H1 (cell line): ENCODE measurements around the gene PKD1L1. TPM values are rescaled to one million over a fixed set of nuclear protein-coding genes. Genes with fewer than 3 reads are reported as not detected.

Experiments
- CTCF ChIA-PET: fragments of 300-600 bp; sonication (Branson Sonifier 250); formaldehyde crosslinking; loops from one replicate; lab custom pipeline; 2021; ENCODE audit not compliant: partially characterized antibody; lab: Charles Lee
- POLR2A ChIA-PET: fragments of 300-600 bp; sonication (Branson Sonifier 250); formaldehyde crosslinking; loops from one replicate; lab custom pipeline; 2021; ENCODE audit warnings: inconsistent platforms; ENCODE audit not compliant: partially characterized antibody; lab: Charles Lee
- DNase-seq, 2 experiments: peaks; one replicate each; pipeline versions ENCODE4 v3.0.0 to v3.0.0-alpha.2; 2010 to 2022; ENCODE audit warnings: low spot score in 2 of 2, low read depth in 1 of 2, mixed read lengths in 1 of 2
- FAIRE-seq: peaks from 2 replicates; lab custom pipeline; 2011; peaks lifted over from hg19 to GRCh38; lab: Jason Lieb, UNC
- H2AFZ ChIP-seq: 2 replicates; pipeline ENCODE4 v1.8.1; 2012; ENCODE audit warnings: low read length, inconsistent platforms
- H2AK5ac ChIP-seq: 2 replicates; pipeline ENCODE4 v1.6.1; 2013; ENCODE audit warnings: low read depth, low read length
- H2BK120ac ChIP-seq: replicated peaks from 2 replicates; pipeline ENCODE3; 2013; ENCODE audit warnings: low read depth, low read length, inconsistent platforms
- H2BK12ac ChIP-seq: 2 replicates; pipeline ENCODE4 v1.6.1; 2013; ENCODE audit warnings: low read depth, low read length
- H2BK15ac ChIP-seq: 2 replicates; pipeline ENCODE4 v1.6.1; 2013; ENCODE audit warnings: low read length
- H2BK20ac ChIP-seq: 2 replicates; pipeline ENCODE4 v1.6.1; 2013; ENCODE audit warnings: low read length
- H2BK5ac ChIP-seq: 2 replicates; pipeline ENCODE4 v1.6.1; 2013; ENCODE audit warnings: low read depth, low read length
- H3K14ac ChIP-seq: 2 replicates; pipeline ENCODE4 v1.6.1; 2013; ENCODE audit warnings: inconsistent platforms; ENCODE audit not compliant: insufficient read length
- H3K18ac ChIP-seq: 2 replicates; pipeline ENCODE4 v1.6.1; 2013; ENCODE audit warnings: low read length; ENCODE audit errors: extremely low read depth
- H3K23ac ChIP-seq: 2 replicates; pipeline ENCODE4 v1.6.1; 2013; ENCODE audit warnings: inconsistent platforms; ENCODE audit not compliant: insufficient read length
- H3K23me2 ChIP-seq: 2 replicates; pipeline ENCODE4 v1.6.1; 2013; ENCODE audit warnings: low read depth, low read length
- H3K27ac ChIP-seq: 2 replicates; pipeline ENCODE4 v1.6.1; 2011; ENCODE audit warnings: low read depth, low read length, inconsistent platforms
- H3K27me3 ChIP-seq, 4 experiments: replicated peaks in 1 of 4; 1 replicate in 1 of 4; 2 replicates in 3 of 4; pipeline versions ENCODE4 v1.6.1 to v1.8.1; 2011 to 2013; ENCODE audit warnings: low read length in 3 of 4, mild to moderate bottlenecking in 3 of 4, inconsistent platforms in 2 of 4, mixed read lengths in 2 of 4, moderate library complexity in 1 of 4; ENCODE audit not compliant: control insufficient read depth in 3 of 4, insufficient read depth in 3 of 4; ENCODE audit errors: extremely low read depth in 1 of 4
- H3K36me3 ChIP-seq, 4 experiments: 2 replicates each; pipeline versions ENCODE4 v1.6.1 to v1.8.1; 2011 to 2013; ENCODE audit warnings: mild to moderate bottlenecking in 4 of 4, low read length in 3 of 4, moderate library complexity in 2 of 4, control low read depth in 1 of 4, inconsistent platforms in 1 of 4; ENCODE audit not compliant: insufficient read depth in 4 of 4, control insufficient read depth in 2 of 4
- H3K4ac ChIP-seq: replicated peaks from 2 replicates; pipeline ENCODE3; 2013; ENCODE audit warnings: low read length, low read depth, mixed read lengths, inconsistent platforms; ENCODE audit not compliant: insufficient read length
- H3K4me1 ChIP-seq, 4 experiments: replicated peaks in 1 of 4; 1 replicate in 1 of 4; 2 replicates in 3 of 4; pipeline versions ENCODE4 v1.6.1 to v1.8.1; 2011 to 2013; ENCODE audit warnings: low read length in 3 of 4, inconsistent platforms in 2 of 4, mixed read lengths in 1 of 4; ENCODE audit not compliant: insufficient read depth in 4 of 4, control insufficient read depth in 3 of 4
- H3K4me2 ChIP-seq, 2 experiments: 2 replicates each; pipeline versions ENCODE4 v1.6.1 to v1.8.1; 2011 to 2013; ENCODE audit warnings: low read depth in 2 of 2, low read length in 2 of 2, control low read depth in 1 of 2, inconsistent platforms in 1 of 2, mild to moderate bottlenecking in 1 of 2; ENCODE audit not compliant: insufficient read depth in 1 of 2
- H3K4me3 ChIP-seq, 4 experiments: fragments of 200-600, 300-600 bp in 1 of 4; sonication (generic), shearing (Covaris generic), sonication (Bioruptor Twin) in 1 of 4; 2 replicates each; pipeline versions ENCODE4 v1.5.1 to v1.8.1; 2011 to 2016; ENCODE audit warnings: low read length in 4 of 4, low read depth in 3 of 4, control low read depth in 2 of 4, inconsistent platforms in 2 of 4, mild to moderate bottlenecking in 2 of 4, mixed read lengths in 1 of 4, moderate library complexity in 1 of 4; ENCODE audit not compliant: insufficient read depth in 2 of 4; ENCODE audit errors: extremely low read depth in 1 of 4
- H3K56ac ChIP-seq: replicated peaks from 2 replicates; pipeline ENCODE3; 2013; ENCODE audit warnings: low read depth, mild to moderate bottlenecking, mixed read lengths, low read length, inconsistent platforms; ENCODE audit not compliant: insufficient read length
- H3K79me1 ChIP-seq: 2 replicates; pipeline ENCODE4 v1.6.1; 2013; ENCODE audit warnings: low read depth, low read length, control low read depth
- H3K79me2 ChIP-seq, 2 experiments: 2 replicates each; pipeline versions ENCODE4 v1.6.1 to v1.8.1; 2012 to 2013; ENCODE audit warnings: low read length in 2 of 2, mild to moderate bottlenecking in 2 of 2, inconsistent platforms in 1 of 2; ENCODE audit not compliant: insufficient read depth in 2 of 2, control insufficient read depth in 1 of 2
- H3K9ac ChIP-seq, 4 experiments: replicated peaks in 1 of 4; 1 replicate in 1 of 4; 2 replicates in 3 of 4; pipeline versions ENCODE4 v1.6.1 to v1.8.1; 2011 to 2013; ENCODE audit warnings: low read depth in 3 of 4, low read length in 3 of 4, control low read depth in 2 of 4, mild to moderate bottlenecking in 2 of 4, moderate library complexity in 2 of 4, inconsistent platforms in 1 of 4; ENCODE audit errors: extremely low read depth in 1 of 4
- H3K9me3 ChIP-seq, 2 experiments: 2 replicates each; pipeline versions ENCODE4 v1.6.1 to v1.8.1; 2012 to 2013; ENCODE audit warnings: mild to moderate bottlenecking in 2 of 2, moderate library complexity in 2 of 2, control low read depth in 1 of 2, inconsistent platforms in 1 of 2, low read depth in 1 of 2, low read length in 1 of 2, mixed read lengths in 1 of 2; ENCODE audit not compliant: insufficient read depth in 2 of 2
- H4K20me1 ChIP-seq, 2 experiments: replicated peaks in 1 of 2; 2 replicates each; pipeline versions ENCODE3 to v1.8.1; 2011 to 2013; ENCODE audit warnings: inconsistent platforms in 2 of 2, low read length in 2 of 2, mild to moderate bottlenecking in 1 of 2; ENCODE audit not compliant: insufficient read depth in 2 of 2, control insufficient read depth in 1 of 2
- H4K5ac ChIP-seq: 2 replicates; pipeline ENCODE4 v1.6.1; 2013; ENCODE audit warnings: low read length, low read depth, mixed read lengths, inconsistent platforms; ENCODE audit not compliant: insufficient read length
- H4K8ac ChIP-seq: 2 replicates; pipeline ENCODE4 v1.8.0; 2013; ENCODE audit warnings: mild to moderate bottlenecking, moderate library complexity, low read length, inconsistent platforms; ENCODE audit not compliant: insufficient read depth; ENCODE audit errors: extremely low read depth
- H4K91ac ChIP-seq: replicated peaks from 2 replicates; pipeline ENCODE3; 2013; ENCODE audit warnings: low read length, mixed read lengths, inconsistent platforms; ENCODE audit not compliant: insufficient read length
- ASH2L ChIP-seq: fragments of 200-600, 300-600 bp; sonication (generic); IDR thresholded peaks from one replicate; pipeline ENCODE4 v1.7.1; 2017; ENCODE audit warnings: low read length
- FOSL1 ChIP-seq: IDR thresholded peaks from 2 replicates; pipeline ENCODE4 v1.6.1; 2011; ENCODE audit warnings: mild to moderate bottlenecking, low read depth, low read length, moderate library complexity; ENCODE audit not compliant: insufficient read depth
- GABPA ChIP-seq: IDR thresholded peaks from 2 replicates; pipeline ENCODE4 v1.6.1; 2011; ENCODE audit warnings: mild to moderate bottlenecking, low read length, moderate library complexity, borderline replicate concordance; ENCODE audit not compliant: insufficient read depth
- JUND ChIP-seq: IDR thresholded peaks from 2 replicates; pipeline ENCODE4 v1.6.1; 2011; ENCODE audit warnings: mild to moderate bottlenecking, improper control_type of control experiment, low read length
- RAD21 ChIP-seq, 2 experiments: IDR thresholded peaks in 1 of 2; conservative IDR thresholded peaks in 1 of 2; 2 replicates each; pipeline ENCODE4 v1.6.1; 2011; ENCODE audit warnings: low read depth in 2 of 2, low read length in 2 of 2, improper control_type of control experiment in 1 of 2, inconsistent platforms in 1 of 2, mild to moderate bottlenecking in 1 of 2, moderate library complexity in 1 of 2
- RXRA ChIP-seq: IDR thresholded peaks from 2 replicates; pipeline ENCODE4 v1.6.1; 2011; ENCODE audit warnings: low read depth, mild to moderate bottlenecking, low read length, moderate library complexity; ENCODE audit not compliant: insufficient read depth
- SP4 ChIP-seq: IDR thresholded peaks from 2 replicates; pipeline ENCODE4 v1.6.1; 2012; ENCODE audit warnings: low read length, inconsistent platforms
- TBP ChIP-seq: IDR thresholded peaks from 2 replicates; pipeline ENCODE4 v1.6.1; 2011; ENCODE audit warnings: low read depth, low read length, improper control_type of control experiment
- YY1 ChIP-seq: IDR thresholded peaks from 2 replicates; pipeline ENCODE4 v1.6.1; 2011; ENCODE audit warnings: low read depth, mild to moderate bottlenecking, low read length
- WGBS, 2 experiments: shearing (Covaris generic) in 1 of 2; methylation state at CpG; one replicate each; pipeline versions ENCODE4 v1.1.6 to v1.1.7; 2013 to 2015; ENCODE audit warnings: low lambda C conversion rate in 2 of 2, mixed read lengths in 2 of 2, inconsistent platforms in 1 of 2, low coverage in 1 of 2, missing lambda C conversion rate in 1 of 2; ENCODE audit not compliant: insufficient replicate concordance in 2 of 2, insufficient coverage in 1 of 2, insufficient read length in 1 of 2; ENCODE audit errors: extremely low coverage in 1 of 2, missing lambda C conversion rate in 1 of 2; 5-methylcytosine and 5-hydroxymethylcytosine counted together
- polyA plus RNA-seq, 7 experiments: library from polyadenylated mRNA; depleted of rRNA in 3 of 7; stranded (reverse) in 5 of 7; unstranded in 2 of 7; fragments of >200 nt in 5 of 7; fragments of 200-250 nt in 2 of 7; gene quantifications; 1 replicate in 5 of 7; 2 replicates in 1 of 7; 4 replicates in 1 of 7; pipeline versions ENCODE4 v1.2.1 to v1.2.3, GENCODE V29; 2011 to 2013; ENCODE audit warnings: missing spikeins in 2 of 7, mixed read lengths in 2 of 7
- total RNA-seq: library from RNA; stranded (reverse); fragmentation: NEBNext Ultra II Directional; extraction: Animal tissue kit (Norgen Biotek cat#: 25700); gene quantifications from 2 replicates; pipeline ENCODE4 v1.2.1, GENCODE V29; 2021
- TF ChIP-seq, protein P1 (sequence below), 3 experiments: IDR thresholded peaks; 1 replicate in 2 of 3; 2 replicates in 1 of 3; pipeline versions ENCODE4 v1.5.1 to v1.6.1; 2011; ENCODE audit warnings: low read length in 3 of 3, mild to moderate bottlenecking in 3 of 3, inconsistent platforms in 2 of 3, low read depth in 1 of 3, moderate library complexity in 1 of 3; ENCODE audit not compliant: insufficient read depth in 1 of 3; ENCODE audit errors: control extremely low read depth in 1 of 3
- TF ChIP-seq, protein P2 (sequence below): IDR thresholded peaks from 2 replicates; pipeline ENCODE4 v1.6.1; 2012; ENCODE audit warnings: inconsistent platforms

PKD1L1 gene
- total and polyA plus RNA-seq, 2 of the 8 experiments (the other 6 are each of a cell fraction or from before 2014, with no cell fraction given): 0.22 to 0.35 TPM

DNA sequence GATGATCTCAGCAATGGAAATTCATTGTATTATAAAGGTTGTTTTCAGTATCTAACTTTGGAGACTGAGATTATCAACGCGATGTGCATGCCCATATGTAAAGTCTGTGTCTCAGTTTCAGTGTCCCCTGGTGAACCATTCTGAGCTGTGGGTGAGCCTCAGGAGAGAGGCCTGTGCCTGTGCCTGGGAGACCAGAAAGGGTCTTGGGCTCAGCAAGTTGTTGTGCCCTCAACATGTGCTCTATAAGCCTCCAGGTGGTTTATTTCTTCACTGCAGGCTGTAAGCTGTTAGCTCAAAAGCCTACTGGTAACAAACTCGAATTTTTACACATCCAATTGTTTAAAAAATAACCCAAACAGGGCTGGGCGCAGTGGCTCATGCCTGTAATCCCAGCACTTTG lies 151.9 kb downstream of the PKD1L1 start:
- Histone ChIP-seq H3K4me2 (no peak overlapping the region), H4K8ac (no peak overlapping the region), H3K36me3 (no peaks in the 10 kb centered on the region), H4K5ac (no peak overlapping the region), H3K9me3 (no peaks in the 10 kb centered on the region), H3K4me1 (no peaks in the 10 kb centered on the region), H4K20me1 (no peaks in the 10 kb centered on the region), H2BK120ac (no peak overlapping the region), H3K27ac (no peak overlapping the region), H2BK20ac (no peak overlapping the region), H2AK5ac (no peak overlapping the region), H3K79me1 (no peaks in the 10 kb centered on the region), H2AFZ (no peak overlapping the region), H4K91ac (no peak overlapping the region), H3K4me3 (no peak overlapping the region), H2BK5ac (no peak overlapping the region), H3K9ac (no peak overlapping the region), H3K18ac (no peak overlapping the region), H3K79me2 (no peaks in the 10 kb centered on the region), H3K4ac (no peak overlapping the region), H3K27me3 (no peaks in the 10 kb centered on the region), H3K14ac (no peak overlapping the region), H2BK12ac (no peak overlapping the region), H3K23ac (no peak overlapping the region), H2BK15ac (no peak overlapping the region), H3K23me2 (no peaks in the 10 kb centered on the region), H3K56ac (no peak overlapping the region)
- ChIA-PET POLR2A (no interaction called here), CTCF (interaction anchor here (0.9 to 1.9 kb wide), 9 partner anchors 9 to 175 kb away, joined by 3 to 6 read pairs (median 4); no protein-coding TSS in a partner anchor)
- no peak for DNase-seq
- 88% methylated on average over 4 of the region's 4 CpGs; no CpG with 5 or more reads in 1 of the 2 experiments for WGBS, 2 experiments
- FAIRE-seq: no peak
- TF ChIP-seq GABPA (no peak), SP4 (no peak), ASH2L (no peak), FOSL1 (no peak), YY1 (no peak), RAD21 (IDR thresholded peaks at IDR 0.05 in 1 of 2, conservative IDR thresholded peaks at IDR 0.05 in 1 of 2; ENCODE audit: low read depth in 2 of 2, low read length in 2 of 2) (no peak; a peak in 1 of 4 replicates), TBP (no peak), RXRA (no peak), JUND (no peak)
- TF ChIP-seq, protein P1, sequence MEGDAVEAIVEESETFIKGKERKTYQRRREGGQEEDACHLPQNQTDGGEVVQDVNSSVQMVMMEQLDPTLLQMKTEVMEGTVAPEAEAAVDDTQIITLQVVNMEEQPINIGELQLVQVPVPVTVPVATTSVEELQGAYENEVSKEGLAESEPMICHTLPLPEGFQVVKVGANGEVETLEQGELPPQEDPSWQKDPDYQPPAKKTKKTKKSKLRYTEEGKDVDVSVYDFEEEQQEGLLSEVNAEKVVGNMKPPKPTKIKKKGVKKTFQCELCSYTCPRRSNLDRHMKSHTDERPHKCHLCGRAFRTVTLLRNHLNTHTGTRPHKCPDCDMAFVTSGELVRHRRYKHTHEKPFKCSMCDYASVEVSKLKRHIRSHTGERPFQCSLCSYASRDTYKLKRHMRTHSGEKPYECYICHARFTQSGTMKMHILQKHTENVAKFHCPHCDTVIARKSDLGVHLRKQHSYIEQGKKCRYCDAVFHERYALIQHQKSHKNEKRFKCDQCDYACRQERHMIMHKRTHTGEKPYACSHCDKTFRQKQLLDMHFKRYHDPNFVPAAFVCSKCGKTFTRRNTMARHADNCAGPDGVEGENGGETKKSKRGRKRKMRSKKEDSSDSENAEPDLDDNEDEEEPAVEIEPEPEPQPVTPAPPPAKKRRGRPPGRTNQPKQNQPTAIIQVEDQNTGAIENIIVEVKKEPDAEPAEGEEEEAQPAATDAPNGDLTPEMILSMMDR (IDR thresholded peaks at IDR 0.05; ENCODE audit: control extremely low read depth in 1 of 3, insufficient read depth in 1 of 3, low read depth in 1 of 3, low read length in 3 of 3): no peak
- TF ChIP-seq, protein P2, sequence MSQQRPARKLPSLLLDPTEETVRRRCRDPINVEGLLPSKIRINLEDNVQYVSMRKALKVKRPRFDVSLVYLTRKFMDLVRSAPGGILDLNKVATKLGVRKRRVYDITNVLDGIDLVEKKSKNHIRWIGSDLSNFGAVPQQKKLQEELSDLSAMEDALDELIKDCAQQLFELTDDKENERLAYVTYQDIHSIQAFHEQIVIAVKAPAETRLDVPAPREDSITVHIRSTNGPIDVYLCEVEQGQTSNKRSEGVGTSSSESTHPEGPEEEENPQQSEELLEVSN: no peak
